ENCODE data around the gene TBXAS1. TPM values are rescaled to one million over a fixed set of nuclear protein-coding genes. Genes with fewer than 3 reads are reported as not detected.

The TBXAS1 gene
- total RNA-seq, 1 donor from 2014 or later = 1.3 TPM

GRCh38 chr7:139876622-139877283, 47.7 kb downstream of the TBXAS1 start:
- Mint-ChIP-seq H3K27ac (ENCODE audit: unreplicated experiment) (no peak overlapping the region), H3K9me3 (ENCODE audit: unreplicated experiment) (no peaks in the 10 kb centered on the region), H3K36me3 (ENCODE audit: low read depth, unreplicated experiment) (no peaks in the 10 kb centered on the region), H3K4me1 (ENCODE audit: unreplicated experiment) (peaks cover 11% of the 10 kb centered on the region), H3K27me3 (ENCODE audit: unreplicated experiment) (peaks cover 2% of the 10 kb centered on the region), H3K4me3 (ENCODE audit: unreplicated experiment) (no peak overlapping the region)
- no peak for DNase-seq (ENCODE audit: low spot score)
- TF ChIP-seq CTCF (IDR thresholded peaks at IDR 0.05; ENCODE audit: unreplicated experiment) = no peak

- no peak for DNase-seq (ENCODE audit: low spot score)
- no peak overlapping the region for H3K4me3 Mint-ChIP-seq (ENCODE audit: unreplicated experiment)
- H3K36me3 Mint-ChIP-seq (ENCODE audit: low read depth, unreplicated experiment) = no peaks in the 10 kb centered on the region
- no peaks in the 10 kb centered on the region for H3K9me3 Mint-ChIP-seq (ENCODE audit: unreplicated experiment)
- H3K27me3 Mint-ChIP-seq (ENCODE audit: unreplicated experiment) = peaks cover 2% of the 10 kb centered on the region
- TF ChIP-seq CTCF (IDR thresholded peaks at IDR 0.05; ENCODE audit: unreplicated experiment) = no peak
- H3K4me1 Mint-ChIP-seq (ENCODE audit: unreplicated experiment) = peaks cover 6% of the 10 kb centered on the region
- no peak overlapping the region for H3K27ac Mint-ChIP-seq (ENCODE audit: unreplicated experiment)
Observed at GRCh38 chr7:139883814-139884213, 54.8 kb downstream of the TBXAS1 start.

- TF ChIP-seq CTCF (IDR thresholded peaks at IDR 0.05; ENCODE audit: unreplicated experiment) = no peak
- Mint-ChIP-seq H3K4me1 (ENCODE audit: unreplicated experiment) (peaks cover 6% of the 10 kb centered on the region), H3K36me3 (ENCODE audit: low read depth, unreplicated experiment) (no peaks in the 10 kb centered on the region), H3K27ac (ENCODE audit: unreplicated experiment) (no peak overlapping the region), H3K4me3 (ENCODE audit: unreplicated experiment) (no peak overlapping the region), H3K27me3 (ENCODE audit: unreplicated experiment) (peaks cover 2% of the 10 kb centered on the region), H3K9me3 (ENCODE audit: unreplicated experiment) (no peaks in the 10 kb centered on the region)
- DNase-seq (ENCODE audit: low spot score) = no peak
Observed at GRCh38 chr7:139884441-139884840, 55.4 kb downstream of the TBXAS1 start.

GRCh38 chr7:139885511-139885910, 56.4 kb downstream of the TBXAS1 start:
- Mint-ChIP-seq H3K4me1 (ENCODE audit: unreplicated experiment) (peaks cover 6% of the 10 kb centered on the region), H3K27me3 (ENCODE audit: unreplicated experiment) (peaks cover 2% of the 10 kb centered on the region), H3K9me3 (ENCODE audit: unreplicated experiment) (no peaks in the 10 kb centered on the region), H3K36me3 (ENCODE audit: low read depth, unreplicated experiment) (no peaks in the 10 kb centered on the region), H3K4me3 (ENCODE audit: unreplicated experiment) (no peak overlapping the region), H3K27ac (ENCODE audit: unreplicated experiment) (no peak overlapping the region)
- no peak for DNase-seq (ENCODE audit: low spot score)
- no peak for TF ChIP-seq CTCF (IDR thresholded peaks at IDR 0.05; ENCODE audit: unreplicated experiment)

- Mint-ChIP-seq H3K4me1 (ENCODE audit: unreplicated experiment) (peaks cover 6% of the 10 kb centered on the region), H3K36me3 (ENCODE audit: low read depth, unreplicated experiment) (no peaks in the 10 kb centered on the region), H3K27me3 (ENCODE audit: unreplicated experiment) (peaks cover 2% of the 10 kb centered on the region), H3K27ac (ENCODE audit: unreplicated experiment) (no peak overlapping the region), H3K9me3 (ENCODE audit: unreplicated experiment) (no peaks in the 10 kb centered on the region), H3K4me3 (ENCODE audit: unreplicated experiment) (no peak overlapping the region)
- no peak for DNase-seq (ENCODE audit: low spot score)
- no peak for TF ChIP-seq CTCF (IDR thresholded peaks at IDR 0.05; ENCODE audit: unreplicated experiment)
Observed at GRCh38 chr7:139886206-139886605, 57.1 kb downstream of the TBXAS1 start.
